IPS-15b (cell line): ENCODE results near the gene FRMD4A.
"Not testable (repeated sequence)": the region's sequence is repeated elsewhere in the genome, so short reads cannot be mapped to it uniquely, and the experiment has no call there.

Experiments
- H3K27me3 ChIP-seq: one replicate; pipeline ENCODE4 v1.6.1; 2013; ENCODE audit warnings: low read length; ENCODE audit not compliant: control insufficient read depth, insufficient read depth
- H3K36me3 ChIP-seq: one replicate; pipeline ENCODE4 v1.6.1; 2013; ENCODE audit warnings: low read length; ENCODE audit not compliant: control insufficient read depth, insufficient read depth
- H3K4me1 ChIP-seq: one replicate; pipeline ENCODE4 v1.6.1; 2013; ENCODE audit warnings: mild to moderate bottlenecking, low read length; ENCODE audit not compliant: control insufficient read depth, insufficient read depth
- H3K4me3 ChIP-seq: one replicate; pipeline ENCODE4 v1.5.1; 2013; ENCODE audit warnings: low read depth, low read length
- H3K9ac ChIP-seq: one replicate; pipeline ENCODE4 v1.6.1; 2013; ENCODE audit warnings: low read depth, mild to moderate bottlenecking, low read length
- H3K9me3 ChIP-seq: one replicate; pipeline ENCODE4 v1.6.1; 2013; ENCODE audit warnings: mild to moderate bottlenecking, low read length; ENCODE audit not compliant: control insufficient read depth, insufficient read depth

FRMD4A gene

GRCh38 chr10:13791483-13791882 is 539.2 kb downstream of the FRMD4A start:
- Histone ChIP-seq H3K4me1 (no peaks in the 10 kb centered on the region), H3K9me3 (no peaks in the 10 kb centered on the region), H3K27me3 (no peaks in the 10 kb centered on the region), H3K9ac (no peak overlapping the region), H3K36me3 (no peaks in the 10 kb centered on the region), H3K4me3 (no peak overlapping the region)

- H3K9me3 ChIP-seq: no peaks in the 10 kb centered on the region
Observed at GRCh38 chr10:13790196-13790595, 540.5 kb downstream of the FRMD4A start.

GRCh38 chr10:13789448-13789829 is 541.3 kb downstream of the FRMD4A start:
- H3K36me3 ChIP-seq: no peaks in the 10 kb centered on the region

More at GRCh38 chr10:13790196-13790595, 540.5 kb downstream of the FRMD4A start:
- no peaks in the 10 kb centered on the region for H3K27me3 ChIP-seq
- H3K4me3 ChIP-seq: no peak overlapping the region
- no peak overlapping the region for H3K9ac ChIP-seq
- no peaks in the 10 kb centered on the region for H3K4me1 ChIP-seq
- no peaks in the 10 kb centered on the region for H3K36me3 ChIP-seq

GRCh38 chr10:13788711-13789447 is 541.8 kb downstream of the FRMD4A start:
- Histone ChIP-seq H3K9me3 (no peaks in the 10 kb centered on the region), H3K9ac (no peak overlapping the region), H3K27me3 (no peaks in the 10 kb centered on the region), H3K4me1 (no peaks in the 10 kb centered on the region), H3K4me3 (no peak overlapping the region), H3K36me3 (no peaks in the 10 kb centered on the region)

More at GRCh38 chr10:13789448-13789829, 541.3 kb downstream of the FRMD4A start:
- Histone ChIP-seq H3K27me3 (no peaks in the 10 kb centered on the region), H3K4me3 (no peak overlapping the region), H3K4me1 (no peaks in the 10 kb centered on the region), H3K9ac (no peak overlapping the region), H3K9me3 (no peaks in the 10 kb centered on the region)

- H3K9ac ChIP-seq: peak overlapping the region; percentile 37
- H3K4me1 ChIP-seq: no peaks in the 10 kb centered on the region
- H3K9me3 ChIP-seq: no peaks in the 10 kb centered on the region
- H3K36me3 ChIP-seq: no peaks in the 10 kb centered on the region
- no peaks in the 10 kb centered on the region for H3K27me3 ChIP-seq
- H3K4me3 ChIP-seq: no peak overlapping the region
Observed at GRCh38 chr10:13788320-13788600, 542.5 kb downstream of the FRMD4A start.

- no peak overlapping the region for H3K9ac ChIP-seq
- H3K36me3 ChIP-seq: no peaks in the 10 kb centered on the region
- H3K9me3 ChIP-seq: no peaks in the 10 kb centered on the region
- H3K4me1 ChIP-seq: no peaks in the 10 kb centered on the region
- no peak overlapping the region for H3K4me3 ChIP-seq
- H3K27me3 ChIP-seq: no peaks in the 10 kb centered on the region
Observed at GRCh38 chr10:13787015-13787421, 543.7 kb downstream of the FRMD4A start.

- Histone ChIP-seq H3K4me1 (no peaks in the 10 kb centered on the region), H3K9me3 (no peaks in the 10 kb centered on the region), H3K36me3 (no peaks in the 10 kb centered on the region), H3K9ac (no peak overlapping the region), H3K4me3 (no peak overlapping the region), H3K27me3 (no peaks in the 10 kb centered on the region)
Observed at GRCh38 chr10:13784067-13784466, 546.7 kb downstream of the FRMD4A start.

- Histone ChIP-seq H3K4me3 (no peak overlapping the region), H3K4me1 (no peaks in the 10 kb centered on the region), H3K9ac (no peak overlapping the region), H3K9me3 (no peaks in the 10 kb centered on the region), H3K27me3 (no peaks in the 10 kb centered on the region), H3K36me3 (no peaks in the 10 kb centered on the region)
Observed at GRCh38 chr10:13779748-13780147, 551.0 kb downstream of the FRMD4A start.

- not testable (repeated sequence) for H3K4me3 ChIP-seq, H3K9ac ChIP-seq, H3K27me3 ChIP-seq, H3K4me1 ChIP-seq, H3K9me3 ChIP-seq, H3K36me3 ChIP-seq
Observed at GRCh38 chr10:13778693-13778960, 552.1 kb downstream of the FRMD4A start.

- Histone ChIP-seq H3K4me3 (no peak overlapping the region), H3K4me1 (peaks cover 2% of the 10 kb centered on the region), H3K36me3 (no peaks in the 10 kb centered on the region), H3K27me3 (no peaks in the 10 kb centered on the region), H3K9me3 (no peaks in the 10 kb centered on the region), H3K9ac (no peak overlapping the region)
Observed at GRCh38 chr10:13776861-13777311, 553.8 kb downstream of the FRMD4A start.

GRCh38 chr10:13775786-13776775 is 554.6 kb downstream of the FRMD4A start:
- Histone ChIP-seq H3K36me3 (no peaks in the 10 kb centered on the region), H3K4me1 (peaks cover 2% of the 10 kb centered on the region), H3K9me3 (no peaks in the 10 kb centered on the region), H3K27me3 (no peaks in the 10 kb centered on the region), H3K4me3 (no peak overlapping the region), H3K9ac (no peak overlapping the region)
